Fibroblast of pulmonary artery (primary cell): ENCODE data around the gene GLRA2.

Experiments used
- DNase-seq: peaks from one replicate; pipeline ENCODE4 v3.0.0-alpha.2; 2010; ENCODE audit warnings: low read depth
- H3K4me3 ChIP-seq: replicated peaks from 2 replicates; pipeline ENCODE4 v1.5.1; 2011; ENCODE audit warnings: low read depth, mild to moderate bottlenecking, control low read depth, low read length, moderate library complexity
- TF ChIP-seq, protein P1 (sequence below): IDR thresholded peaks from 2 replicates; pipeline ENCODE4 v1.5.1; 2011; ENCODE audit warnings: mild to moderate bottlenecking, control low read depth, low read length, inconsistent platforms; ENCODE audit errors: missing control alignments

The GLRA2 gene

DNA sequence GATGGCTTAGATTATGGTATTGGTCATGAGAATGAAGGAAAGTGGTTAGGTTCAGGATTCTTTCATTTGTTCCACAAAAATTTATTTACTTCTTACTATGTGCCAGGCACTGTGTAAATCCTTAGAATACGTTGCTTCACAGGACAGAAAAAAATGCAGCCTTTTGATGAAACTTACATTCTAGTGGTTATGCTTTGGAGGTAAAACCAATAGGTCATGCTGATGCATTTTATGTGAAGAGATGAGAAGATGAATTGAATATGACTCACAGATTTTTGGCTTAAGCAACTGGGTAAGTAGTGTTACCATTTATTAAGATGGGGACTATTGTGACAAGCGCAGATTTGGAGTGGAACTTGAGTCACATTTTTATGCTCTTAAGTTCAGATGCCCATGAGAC lies 165.3 kb downstream of the GLRA2 start:
- TF ChIP-seq, protein P1, sequence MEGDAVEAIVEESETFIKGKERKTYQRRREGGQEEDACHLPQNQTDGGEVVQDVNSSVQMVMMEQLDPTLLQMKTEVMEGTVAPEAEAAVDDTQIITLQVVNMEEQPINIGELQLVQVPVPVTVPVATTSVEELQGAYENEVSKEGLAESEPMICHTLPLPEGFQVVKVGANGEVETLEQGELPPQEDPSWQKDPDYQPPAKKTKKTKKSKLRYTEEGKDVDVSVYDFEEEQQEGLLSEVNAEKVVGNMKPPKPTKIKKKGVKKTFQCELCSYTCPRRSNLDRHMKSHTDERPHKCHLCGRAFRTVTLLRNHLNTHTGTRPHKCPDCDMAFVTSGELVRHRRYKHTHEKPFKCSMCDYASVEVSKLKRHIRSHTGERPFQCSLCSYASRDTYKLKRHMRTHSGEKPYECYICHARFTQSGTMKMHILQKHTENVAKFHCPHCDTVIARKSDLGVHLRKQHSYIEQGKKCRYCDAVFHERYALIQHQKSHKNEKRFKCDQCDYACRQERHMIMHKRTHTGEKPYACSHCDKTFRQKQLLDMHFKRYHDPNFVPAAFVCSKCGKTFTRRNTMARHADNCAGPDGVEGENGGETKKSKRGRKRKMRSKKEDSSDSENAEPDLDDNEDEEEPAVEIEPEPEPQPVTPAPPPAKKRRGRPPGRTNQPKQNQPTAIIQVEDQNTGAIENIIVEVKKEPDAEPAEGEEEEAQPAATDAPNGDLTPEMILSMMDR = no peak
- no peak overlapping the region for H3K4me3 ChIP-seq
- peak; percentile 2 for DNase-seq

DNA sequence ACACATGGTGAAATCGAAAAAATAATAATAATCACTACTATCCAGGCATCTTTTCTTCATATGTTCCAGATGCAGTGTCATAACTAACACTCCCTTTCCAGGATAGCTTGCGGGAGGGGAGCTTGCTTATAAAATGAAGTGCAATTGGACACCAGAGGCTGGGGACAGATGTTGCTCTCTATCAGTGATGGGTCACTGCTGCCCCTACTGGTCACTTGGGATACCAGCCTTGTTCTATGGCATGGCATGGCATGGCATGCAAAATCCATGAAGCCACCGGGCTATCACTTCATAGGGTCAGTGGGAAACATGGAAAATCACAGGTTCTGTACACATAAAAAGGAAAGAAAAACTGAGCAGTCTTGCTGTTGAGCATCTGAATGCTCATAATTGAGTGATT lies 168.1 kb downstream of the GLRA2 start:
- TF ChIP-seq, protein P1 = peak; percentile 53
- no peak overlapping the region for H3K4me3 ChIP-seq
- peak; percentile 15 for DNase-seq

DNA sequence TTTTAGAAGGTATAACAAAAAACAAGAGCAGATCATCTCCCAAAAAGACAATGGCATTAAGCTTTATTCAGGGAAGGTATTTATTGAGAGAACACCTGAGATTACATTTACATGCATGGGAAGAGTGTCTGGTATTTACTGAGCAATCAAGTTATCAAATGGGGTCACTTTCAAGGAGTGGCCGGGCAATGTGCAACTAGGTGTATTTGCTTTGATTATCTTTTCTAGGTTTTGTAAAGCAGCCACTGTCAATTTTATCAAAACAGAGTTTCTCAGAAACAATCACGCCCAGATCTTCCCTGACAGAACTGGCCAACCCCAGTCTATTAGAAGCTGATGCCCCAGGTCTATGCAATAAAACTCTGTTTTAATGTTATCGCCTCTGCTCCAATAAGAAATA lies 169.5 kb downstream of the GLRA2 start:
- DNase-seq = no peak
- H3K4me3 ChIP-seq = no peak overlapping the region
- TF ChIP-seq, protein P1 = no peak

DNA sequence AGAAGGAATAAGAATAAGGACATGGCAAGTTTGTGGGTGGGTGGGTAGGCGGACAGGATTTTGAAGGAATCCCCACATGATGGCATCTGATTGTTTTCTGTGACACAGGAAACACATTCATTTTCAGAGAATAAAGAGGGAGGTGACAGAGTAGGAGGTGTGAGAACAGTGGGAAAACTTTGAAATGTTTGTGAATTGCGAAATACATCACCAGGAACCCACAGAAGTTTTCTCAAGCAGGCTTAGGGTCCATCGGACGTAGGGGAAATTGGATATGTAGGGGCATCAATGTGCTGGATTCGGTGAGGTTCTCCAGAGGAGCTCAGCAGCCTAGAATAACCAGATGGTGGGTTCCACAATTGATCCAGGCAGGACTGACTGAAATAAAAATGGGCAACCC lies 171.6 kb downstream of the GLRA2 start:
- TF ChIP-seq, protein P1 = no peak
- DNase-seq = no peak
- no peak overlapping the region for H3K4me3 ChIP-seq

DNA sequence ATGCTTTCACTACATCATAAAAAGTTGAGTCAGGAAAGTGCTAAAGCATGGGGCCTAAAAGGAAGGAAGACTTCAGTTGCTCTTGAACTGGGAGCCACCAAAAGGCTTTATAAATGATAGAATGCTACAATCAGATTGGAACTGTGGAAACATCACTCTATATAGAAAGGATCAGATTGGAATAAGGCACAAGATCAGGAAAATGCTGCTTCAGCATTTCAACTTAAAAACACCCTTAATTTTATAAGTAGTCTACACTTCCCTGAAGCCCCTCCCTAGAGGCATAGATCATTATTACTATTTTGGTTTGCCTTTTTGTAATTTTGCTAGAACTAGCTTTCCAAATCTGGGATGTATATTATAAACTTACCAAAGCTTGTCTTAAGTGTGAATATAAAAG lies 172.8 kb downstream of the GLRA2 start:
- TF ChIP-seq, protein P1 = no peak
- no peak for DNase-seq
- H3K4me3 ChIP-seq = no peak overlapping the region

DNA sequence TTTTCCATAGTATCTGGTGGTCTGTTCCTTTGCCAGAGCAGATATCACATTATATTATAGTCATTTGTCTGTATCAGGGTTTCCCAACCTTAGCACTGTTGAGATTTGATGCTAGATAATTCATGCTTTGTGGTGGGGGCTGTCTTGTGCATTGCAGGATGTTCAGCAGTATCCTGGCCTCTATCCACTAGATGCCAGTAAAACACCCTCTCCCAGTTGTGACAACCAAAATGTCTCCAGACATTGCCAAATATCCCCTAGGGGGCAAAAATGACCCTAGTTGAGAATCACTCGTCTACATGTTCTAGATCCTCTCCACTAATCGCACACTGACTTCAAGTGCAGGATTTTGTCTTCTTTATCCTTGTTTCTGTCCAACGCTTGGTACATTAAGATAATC lies 182.8 kb downstream of the GLRA2 start:
- TF ChIP-seq, protein P1 = no peak
- H3K4me3 ChIP-seq = no peak overlapping the region
- DNase-seq = no peak

DNA sequence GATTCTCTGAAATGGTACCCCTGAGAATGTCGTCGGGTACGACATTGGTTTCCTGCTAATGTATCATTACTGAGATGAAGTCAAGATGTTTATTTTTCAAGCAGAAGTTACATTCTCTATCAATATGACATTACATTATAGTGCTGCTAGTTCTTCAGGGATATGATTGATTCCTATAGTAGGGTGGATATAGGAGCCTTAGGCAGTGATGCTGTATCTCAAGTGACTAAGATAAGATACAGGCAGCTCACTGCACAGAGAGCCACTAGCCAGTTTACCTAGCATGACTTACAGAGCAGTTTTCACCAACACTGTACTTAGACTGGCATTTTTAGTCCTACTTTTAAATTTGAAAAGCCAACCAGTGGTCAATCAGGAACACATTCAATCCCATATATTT lies 188.6 kb downstream of the GLRA2 start:
- no peak overlapping the region for H3K4me3 ChIP-seq
- TF ChIP-seq, protein P1 = no peak

More for the DNA sequence above, 188.6 kb downstream of the GLRA2 start:
- DNase-seq = no peak
